KMS-11 (cell line): ENCODE results near the gene CYP2F1.
"Not testable (repeated sequence)": the region's sequence is repeated elsewhere in the genome, so short reads cannot be mapped to it uniquely, and the experiment has no call there.

Source experiments
- H2AFZ ChIP-seq: fragments of 200-600 bp; sonication (generic); 2 replicates; pipeline ENCODE4 v1.6.1; 2016; ENCODE audit warnings: antibody characterized with exemption, mixed run types, low read depth
- H3K27ac ChIP-seq: fragments of 200-600 bp; sonication (generic); 2 replicates; pipeline ENCODE4 v1.6.1; 2016; ENCODE audit warnings: mild to moderate bottlenecking, mixed run types
- H3K27me3 ChIP-seq: fragments of 200-600 bp; sonication (generic); 2 replicates; pipeline ENCODE4 v1.6.1; 2017; ENCODE audit warnings: mild to moderate bottlenecking, low read depth, mixed run types, moderate library complexity; ENCODE audit not compliant: insufficient read depth
- H3K36me3 ChIP-seq: fragments of 200-600 bp; sonication (generic); 2 replicates; pipeline ENCODE4 v1.6.1; 2017; ENCODE audit warnings: mild to moderate bottlenecking, mixed run types; ENCODE audit not compliant: insufficient read depth
- H3K4me1 ChIP-seq: fragments of 200-600 bp; sonication (generic); 2 replicates; pipeline ENCODE4 v1.6.1; 2016; ENCODE audit warnings: mild to moderate bottlenecking, low read depth, mixed run types; ENCODE audit not compliant: poor library complexity, severe bottlenecking
- H3K4me2 ChIP-seq: fragments of 200-600 bp; sonication (generic); 2 replicates; pipeline ENCODE4 v1.7.0; 2016; ENCODE audit warnings: mild to moderate bottlenecking, mixed run types
- H3K4me3 ChIP-seq: fragments of 200-600 bp; sonication (generic); IDR thresholded peaks from 2 replicates; pipeline ENCODE4 v1.6.1; 2017; ENCODE audit warnings: low read depth, low read length, mixed read lengths; ENCODE audit not compliant: insufficient read depth
- H3K79me2 ChIP-seq: fragments of 200-600 bp; sonication (generic); 2 replicates; pipeline ENCODE4 v1.6.1; 2016; ENCODE audit warnings: low read depth, mixed run types; ENCODE audit not compliant: insufficient read depth
- H3K9ac ChIP-seq: fragments of 200-600 bp; sonication (generic); 2 replicates; pipeline ENCODE4 v1.6.1; 2016; ENCODE audit warnings: mild to moderate bottlenecking, mixed run types
- H4K20me1 ChIP-seq: fragments of 200-600 bp; sonication (generic); 2 replicates; pipeline ENCODE4 v1.6.1; 2016; ENCODE audit warnings: mild to moderate bottlenecking, mixed run types; ENCODE audit not compliant: insufficient read depth
- TF ChIP-seq, protein P1 (sequence below): fragments of 200-600 bp; sonication (generic); conservative IDR thresholded peaks from 2 replicates; pipeline ENCODE4 v1.6.1; 2017; ENCODE audit warnings: low read depth, mild to moderate bottlenecking, antibody characterized with exemption, low read length, moderate library complexity, mixed read lengths

CYP2F1 gene

DNA sequence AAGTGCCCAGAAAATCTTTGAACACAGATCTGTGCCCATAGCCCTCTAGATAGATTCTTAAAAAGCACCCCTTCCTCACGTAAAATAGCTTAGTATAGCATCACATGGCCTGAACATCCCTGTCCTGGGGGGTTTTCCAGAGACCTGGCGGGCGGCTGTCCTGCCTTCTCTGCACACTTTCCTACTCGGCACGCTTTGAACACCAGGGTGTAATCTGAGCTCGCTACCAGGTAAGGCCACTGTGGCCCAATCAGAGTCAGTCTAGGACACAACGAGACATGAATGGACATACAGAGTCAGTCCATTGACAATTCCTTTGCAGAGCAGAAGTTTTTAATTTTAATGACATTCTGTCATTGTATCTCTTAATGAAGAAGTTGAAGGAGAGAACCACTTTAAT lies 17.9 kb upstream of the CYP2F1 start:
- Histone ChIP-seq H2AFZ (no peak overlapping the region), H3K79me2 (no peaks in the 10 kb centered on the region), H3K4me2 (no peak overlapping the region), H3K4me3 (no peak overlapping the region), H3K36me3 (no peaks in the 10 kb centered on the region), H3K4me1 (no peaks in the 10 kb centered on the region), H4K20me1 (no peaks in the 10 kb centered on the region), H3K27ac (no peak overlapping the region), H3K9ac (no peak overlapping the region), H3K27me3 (no peaks in the 10 kb centered on the region)
- TF ChIP-seq, protein P1, sequence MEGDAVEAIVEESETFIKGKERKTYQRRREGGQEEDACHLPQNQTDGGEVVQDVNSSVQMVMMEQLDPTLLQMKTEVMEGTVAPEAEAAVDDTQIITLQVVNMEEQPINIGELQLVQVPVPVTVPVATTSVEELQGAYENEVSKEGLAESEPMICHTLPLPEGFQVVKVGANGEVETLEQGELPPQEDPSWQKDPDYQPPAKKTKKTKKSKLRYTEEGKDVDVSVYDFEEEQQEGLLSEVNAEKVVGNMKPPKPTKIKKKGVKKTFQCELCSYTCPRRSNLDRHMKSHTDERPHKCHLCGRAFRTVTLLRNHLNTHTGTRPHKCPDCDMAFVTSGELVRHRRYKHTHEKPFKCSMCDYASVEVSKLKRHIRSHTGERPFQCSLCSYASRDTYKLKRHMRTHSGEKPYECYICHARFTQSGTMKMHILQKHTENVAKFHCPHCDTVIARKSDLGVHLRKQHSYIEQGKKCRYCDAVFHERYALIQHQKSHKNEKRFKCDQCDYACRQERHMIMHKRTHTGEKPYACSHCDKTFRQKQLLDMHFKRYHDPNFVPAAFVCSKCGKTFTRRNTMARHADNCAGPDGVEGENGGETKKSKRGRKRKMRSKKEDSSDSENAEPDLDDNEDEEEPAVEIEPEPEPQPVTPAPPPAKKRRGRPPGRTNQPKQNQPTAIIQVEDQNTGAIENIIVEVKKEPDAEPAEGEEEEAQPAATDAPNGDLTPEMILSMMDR: no peak

DNA sequence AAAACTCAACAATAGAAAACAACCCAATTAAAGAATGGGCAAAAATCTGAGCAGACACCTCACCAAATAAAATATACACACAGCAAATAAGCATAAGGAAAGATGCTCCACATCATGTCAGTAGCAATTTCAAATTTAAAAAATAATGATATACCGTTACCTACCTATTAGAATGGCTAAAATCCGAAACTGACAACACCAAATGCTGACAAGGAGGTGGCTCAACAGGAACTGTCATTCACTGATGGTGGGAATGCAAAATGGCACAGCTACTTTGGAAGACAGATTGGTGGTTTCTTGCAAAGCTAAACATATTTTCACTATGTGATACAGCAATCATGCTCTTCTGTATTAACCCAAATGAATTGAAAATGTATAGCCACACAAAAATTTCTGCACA lies 16.9 kb upstream of the CYP2F1 start:
- Histone ChIP-seq H4K20me1 (no peaks in the 10 kb centered on the region), H3K4me3 (no peak overlapping the region), H3K27ac (no peak overlapping the region), H2AFZ (no peak overlapping the region), H3K9ac (no peak overlapping the region), H3K36me3 (no peaks in the 10 kb centered on the region), H3K79me2 (no peaks in the 10 kb centered on the region), H3K27me3 (no peaks in the 10 kb centered on the region), H3K4me1 (no peaks in the 10 kb centered on the region), H3K4me2 (no peak overlapping the region)
- TF ChIP-seq, protein P1: no peak

DNA sequence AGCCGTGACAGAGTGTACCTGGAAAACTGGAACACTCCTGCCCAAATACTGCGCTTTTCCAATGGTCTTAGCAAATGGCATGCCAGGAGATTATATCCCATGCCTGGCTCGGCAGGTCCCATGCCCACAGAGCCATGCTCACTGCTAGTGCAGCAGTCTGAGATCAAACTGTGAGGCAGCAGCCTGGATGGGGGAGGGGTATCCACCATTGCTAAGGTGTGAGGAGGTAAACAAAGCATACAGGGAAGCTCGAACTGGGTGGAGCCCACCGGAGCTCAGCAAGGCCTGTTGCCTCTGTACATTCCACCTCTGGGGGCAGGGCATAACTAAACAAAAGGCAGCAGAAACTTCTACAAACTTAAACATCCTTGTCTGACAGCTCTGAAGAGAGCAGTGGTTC lies 15.5 kb upstream of the CYP2F1 start:
- H3K4me1 ChIP-seq: no peaks in the 10 kb centered on the region
- no peaks in the 10 kb centered on the region for H4K20me1 ChIP-seq
- H3K4me3 ChIP-seq: no peak overlapping the region
- no peak overlapping the region for H3K9ac ChIP-seq
- no peaks in the 10 kb centered on the region for H3K36me3 ChIP-seq
- H3K27me3 ChIP-seq: no peaks in the 10 kb centered on the region
- H2AFZ ChIP-seq: no peak overlapping the region
- H3K79me2 ChIP-seq: no peaks in the 10 kb centered on the region
- H3K4me2 ChIP-seq: no peak overlapping the region
- TF ChIP-seq, protein P1: no peak
- no peak overlapping the region for H3K27ac ChIP-seq

DNA sequence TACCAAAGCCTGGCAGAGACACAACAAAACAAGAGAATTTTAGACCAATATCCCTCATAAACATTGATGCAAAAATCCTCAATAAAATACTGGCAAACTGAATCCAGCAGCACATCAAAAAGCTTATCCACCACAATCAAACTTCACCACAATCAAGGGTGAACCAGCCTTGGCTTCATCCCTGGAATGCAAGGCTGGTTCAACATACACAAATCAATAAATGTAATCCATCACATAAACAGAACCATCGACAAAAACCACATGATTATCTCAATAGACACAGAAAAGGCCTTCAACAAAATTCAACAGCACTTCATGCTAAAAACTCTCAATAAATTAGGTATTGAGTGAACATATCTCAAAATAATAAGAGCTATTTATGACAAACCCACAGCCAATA lies 12.0 kb upstream of the CYP2F1 start:
- not testable (repeated sequence) for H4K20me1 ChIP-seq, H2AFZ ChIP-seq, H3K27me3 ChIP-seq, H3K4me2 ChIP-seq, H3K36me3 ChIP-seq, H3K79me2 ChIP-seq, H3K4me1 ChIP-seq, H3K9ac ChIP-seq, H3K27ac ChIP-seq, H3K4me3 ChIP-seq

DNA sequence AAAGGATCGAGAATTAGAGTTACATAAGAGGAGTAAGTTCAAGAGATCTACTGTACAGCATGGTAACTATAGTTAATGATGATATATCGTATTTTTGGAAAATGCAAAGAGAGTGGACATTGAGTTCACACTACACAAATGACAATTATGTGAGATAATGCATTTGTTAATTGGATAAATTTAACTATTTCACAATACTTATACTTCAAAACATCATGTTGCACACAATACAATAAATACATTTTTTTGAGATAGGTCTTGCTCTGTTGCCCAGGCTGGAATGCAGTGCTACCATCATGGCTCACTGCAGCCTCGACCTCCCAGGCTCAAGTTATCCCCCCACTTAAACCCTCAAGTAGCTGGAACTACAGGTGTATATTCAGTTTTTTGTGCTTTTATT lies 8.1 kb upstream of the CYP2F1 start:
- H3K79me2 ChIP-seq: no peaks in the 10 kb centered on the region
- no peaks in the 10 kb centered on the region for H3K36me3 ChIP-seq

More for the DNA sequence above, 8.1 kb upstream of the CYP2F1 start:
- Histone ChIP-seq H3K9ac (no peak overlapping the region), H3K4me1 (no peaks in the 10 kb centered on the region), H3K4me3 (no peak overlapping the region), H3K27me3 (no peaks in the 10 kb centered on the region), H2AFZ (no peak overlapping the region), H3K4me2 (no peak overlapping the region), H3K27ac (no peak overlapping the region), H4K20me1 (no peaks in the 10 kb centered on the region)
- TF ChIP-seq, protein P1: no peak
